B cell (primary cell): ENCODE measurements around the gene KISS1. TPM values are rescaled to one million over a fixed set of nuclear protein-coding genes. Genes with fewer than 3 reads are reported as not detected.

Experiments used
- ATAC-seq: fragments of 200-7000 bp; cut with Tn5 transposase; one replicate; pipeline ENCODE4 v1.10.0; 2021; ENCODE audit warnings: low read depth, mild to moderate bottlenecking, moderate number of reproducible peaks, moderate library complexity
- CTCF ChIA-PET: fragments of 350-600 bp; sonication (Branson Sonifier 250); formaldehyde crosslinking; loops from one replicate; lab custom pipeline; 2021; ENCODE audit warnings: antibody characterized with exemption, inconsistent platforms; lab: Charles Lee
- POLR2A ChIA-PET: fragments of 350-600 bp; sonication (Branson Sonifier 250); formaldehyde crosslinking; loops from one replicate; lab custom pipeline; 2021; ENCODE audit warnings: antibody characterized with exemption; lab: Charles Lee
- DNase-seq: peaks from one replicate; pipeline ENCODE4 v3.0.0; 2013
- H2AFZ ChIP-seq: 2 replicates; pipeline ENCODE4 v1.6.1; 2012; ENCODE audit warnings: mild to moderate bottlenecking, low read depth, low read length; ENCODE audit not compliant: insufficient read depth, poor library complexity, severe bottlenecking
- H3K27ac ChIP-seq, 2 donors: 1 replicate in 1 of 2; 2 replicates in 1 of 2; pipeline ENCODE4 v1.5.1; 2012 to 2013; ENCODE audit warnings: low read length in 2 of 2, mild to moderate bottlenecking in 2 of 2, moderate library complexity in 1 of 2
- H3K27me3 ChIP-seq, 4 experiments: fragments of 200-600 bp in 1 of 4; sonication (generic) in 1 of 4; replicated peaks in 1 of 4; 1 replicate in 2 of 4; 2 replicates in 2 of 4; pipeline versions ENCODE4 v1.6.1 to v1.7.0; 2013 to 2016; ENCODE audit warnings: low read length in 3 of 4, mild to moderate bottlenecking in 2 of 4, mixed read lengths in 1 of 4, moderate library complexity in 1 of 4; ENCODE audit not compliant: insufficient read depth in 4 of 4, control insufficient read depth in 3 of 4; ENCODE audit errors: control extremely low read depth in 1 of 4
- H3K36me3 ChIP-seq, 2 experiments: replicated peaks in 1 of 2; 1 replicate in 1 of 2; 2 replicates in 1 of 2; pipeline versions ENCODE4 v1.6.1 to v1.7.1; 2013; ENCODE audit warnings: low read length in 1 of 2; ENCODE audit not compliant: insufficient read depth in 2 of 2, control insufficient read depth in 1 of 2; ENCODE audit errors: control extremely low read depth in 1 of 2, extremely low read depth in 1 of 2
- H3K4me1 ChIP-seq, 2 donors: fragments of 200-600 bp in 1 of 2; sonication (generic) in 1 of 2; 1 replicate in 1 of 2; 2 replicates in 1 of 2; pipeline versions ENCODE4 v1.5.1 to v1.6.1; 2013 to 2017; ENCODE audit warnings: low read length in 2 of 2; ENCODE audit not compliant: control insufficient read depth in 2 of 2, insufficient read depth in 2 of 2
- H3K4me2 ChIP-seq: replicated peaks from 2 replicates; pipeline ENCODE3; 2012; ENCODE audit warnings: mild to moderate bottlenecking, low read depth, low read length; ENCODE audit not compliant: poor library complexity, severe bottlenecking
- H3K4me3 ChIP-seq, 5 experiments: fragments of 200-600 bp in 1 of 5; sonication (generic) in 1 of 5; 1 replicate in 3 of 5; 2 replicates in 2 of 5; pipeline versions ENCODE4 v1.5.1 to v1.7.0; 2011 to 2016; ENCODE audit warnings: low read length in 4 of 5, mild to moderate bottlenecking in 4 of 5, low read depth in 2 of 5, control low read depth in 1 of 5, moderate library complexity in 1 of 5; ENCODE audit not compliant: insufficient read depth in 1 of 5; ENCODE audit errors: control extremely low read depth in 1 of 5, extremely low read depth in 1 of 5
- H3K79me2 ChIP-seq: fragments of 200-600 bp; sonication (generic); one replicate; pipeline ENCODE4 v1.6.0; 2016; ENCODE audit warnings: low read length; ENCODE audit not compliant: control insufficient read depth, insufficient read depth
- H3K9ac ChIP-seq: fragments of 200-600 bp; sonication (generic); 2 replicates; pipeline ENCODE4 v1.6.1; 2017; ENCODE audit warnings: mild to moderate bottlenecking, low read length, moderate library complexity
- H3K9me3 ChIP-seq, 3 donors: one replicate each; pipeline versions ENCODE4 v1.6.1 to v1.7.1; 2013; ENCODE audit warnings: low read length in 2 of 3; ENCODE audit not compliant: control insufficient read depth in 2 of 3, insufficient read depth in 1 of 3; ENCODE audit errors: control extremely low read depth in 1 of 3
- H4K20me1 ChIP-seq: 2 replicates; pipeline ENCODE4 v1.6.0; 2012; ENCODE audit warnings: mild to moderate bottlenecking, low read length; ENCODE audit not compliant: insufficient read depth, control insufficient read depth, poor library complexity, severe bottlenecking
- H3K27ac Mint-ChIP-seq: one replicate; pipeline ENCODE4 v1.8.0; 2021; ENCODE audit warnings: mixed read lengths
- H3K27me3 Mint-ChIP-seq: one replicate; pipeline ENCODE4 v1.8.0; 2021; ENCODE audit warnings: mixed read lengths
- H3K4me1 Mint-ChIP-seq: one replicate; pipeline ENCODE4 v1.8.0; 2021; ENCODE audit warnings: mixed read lengths
- H3K4me3 Mint-ChIP-seq: one replicate; pipeline ENCODE4 v1.8.0; 2021; ENCODE audit warnings: mixed read lengths
- H3K9me3 Mint-ChIP-seq: one replicate; pipeline ENCODE4 v1.8.0; 2022; ENCODE audit warnings: mixed read lengths; ENCODE audit not compliant: insufficient read depth
- EZH2 ChIP-seq: IDR thresholded peaks from 2 replicates; pipeline ENCODE4 v1.6.1; 2012; ENCODE audit warnings: borderline replicate concordance, low read depth, mild to moderate bottlenecking, moderate library complexity, low read length; ENCODE audit not compliant: insufficient read depth, poor library complexity, severe bottlenecking
- WGBS: methylation state at CpG from one replicate; pipeline ENCODE4 v1.1.5; 2013; ENCODE audit warnings: missing lambda C conversion rate; ENCODE audit not compliant: insufficient coverage; 5-methylcytosine and 5-hydroxymethylcytosine counted together
- intact Hi-C: fragments of 100-400 bp; cut with micrococcal nuclease; formaldehyde crosslinking; loops from one replicate; pipeline ENCODE4 v1.10.0; 2022
- polyA plus RNA-seq: library from polyadenylated mRNA; depleted of rRNA; stranded (reverse); fragments of >200 nt; gene quantifications from 2 replicates; pipeline ENCODE4 v1.2.3, GENCODE V29; 2012
- total RNA-seq, 2 donors: library from RNA; stranded (reverse); fragments of 120-200 nt in 1 of 2; gene quantifications; 1 replicate in 1 of 2; 2 replicates in 1 of 2; pipeline versions ENCODE4 v1.2.3 to v1.2.4, GENCODE V29; 2013 to 2022
- TF ChIP-seq, protein P1 (sequence below): fragments of 200-600 bp; IDR thresholded peaks from one replicate; pipeline ENCODE4 v1.8.0; 2022; ENCODE audit warnings: antibody characterized with exemption, mild to moderate bottlenecking

KISS1 gene
- total and polyA plus RNA-seq, 2 donors (not counting 1 experiment from before 2014, with no cell fraction given): not detected

DNA sequence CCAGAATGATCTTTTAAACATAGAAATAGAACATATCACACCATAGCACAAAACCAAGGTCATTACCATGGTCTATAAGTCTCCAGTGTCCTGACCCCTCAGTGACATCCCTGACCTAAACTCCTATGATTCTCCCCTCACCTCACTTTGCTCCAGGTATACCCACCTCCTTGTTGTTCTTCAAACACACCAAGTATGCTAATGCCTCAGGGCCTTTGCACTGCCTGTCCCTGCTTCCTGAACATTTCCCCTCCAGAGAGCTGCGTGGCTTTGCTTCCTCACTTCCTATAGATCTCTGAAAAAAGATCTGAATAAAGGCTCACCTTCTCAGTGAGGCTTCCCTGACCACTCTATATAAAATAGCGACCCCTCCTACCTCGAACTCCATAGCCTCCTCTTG, 16.4 kb upstream of the KISS1 start:
- Histone ChIP-seq H4K20me1 (no peaks in the 10 kb centered on the region), H3K36me3 (no peaks in the 10 kb centered on the region), H3K79me2 (no peaks in the 10 kb centered on the region), H3K9ac (no peak overlapping the region), H3K4me3 (no peak overlapping the region), H3K27ac (no peak overlapping the region), H2AFZ (no peak overlapping the region), H3K4me1 (peaks cover 12 to 15% of the 10 kb centered on the region in 2 donors), H3K27me3 (peaks cover 0 to 17% (median 7%) of the 10 kb centered on the region in 4 experiments), H3K4me2 (no peak overlapping the region), H3K9me3 (peaks cover 0 to 10% (median 0%) of the 10 kb centered on the region in 3 donors)
- Mint-ChIP-seq H3K27me3 (peaks cover 7% of the 10 kb centered on the region), H3K4me3 (no peak overlapping the region), H3K4me1 (peaks cover 7% of the 10 kb centered on the region), H3K9me3 (peaks cover 3% of the 10 kb centered on the region), H3K27ac (no peak overlapping the region)
- TF ChIP-seq EZH2: no peak
- TF ChIP-seq, protein P1, sequence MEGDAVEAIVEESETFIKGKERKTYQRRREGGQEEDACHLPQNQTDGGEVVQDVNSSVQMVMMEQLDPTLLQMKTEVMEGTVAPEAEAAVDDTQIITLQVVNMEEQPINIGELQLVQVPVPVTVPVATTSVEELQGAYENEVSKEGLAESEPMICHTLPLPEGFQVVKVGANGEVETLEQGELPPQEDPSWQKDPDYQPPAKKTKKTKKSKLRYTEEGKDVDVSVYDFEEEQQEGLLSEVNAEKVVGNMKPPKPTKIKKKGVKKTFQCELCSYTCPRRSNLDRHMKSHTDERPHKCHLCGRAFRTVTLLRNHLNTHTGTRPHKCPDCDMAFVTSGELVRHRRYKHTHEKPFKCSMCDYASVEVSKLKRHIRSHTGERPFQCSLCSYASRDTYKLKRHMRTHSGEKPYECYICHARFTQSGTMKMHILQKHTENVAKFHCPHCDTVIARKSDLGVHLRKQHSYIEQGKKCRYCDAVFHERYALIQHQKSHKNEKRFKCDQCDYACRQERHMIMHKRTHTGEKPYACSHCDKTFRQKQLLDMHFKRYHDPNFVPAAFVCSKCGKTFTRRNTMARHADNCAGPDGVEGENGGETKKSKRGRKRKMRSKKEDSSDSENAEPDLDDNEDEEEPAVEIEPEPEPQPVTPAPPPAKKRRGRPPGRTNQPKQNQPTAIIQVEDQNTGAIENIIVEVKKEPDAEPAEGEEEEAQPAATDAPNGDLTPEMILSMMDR: no peak
- POLR2A ChIA-PET: no interaction called here
- DNase-seq (no peak), ATAC-seq (no peak)
- intact Hi-C loops: no loop called here
- CTCF ChIA-PET: no interaction called here
- 43% methylated on average over 1 of the region's 3 CpGs for WGBS

DNA sequence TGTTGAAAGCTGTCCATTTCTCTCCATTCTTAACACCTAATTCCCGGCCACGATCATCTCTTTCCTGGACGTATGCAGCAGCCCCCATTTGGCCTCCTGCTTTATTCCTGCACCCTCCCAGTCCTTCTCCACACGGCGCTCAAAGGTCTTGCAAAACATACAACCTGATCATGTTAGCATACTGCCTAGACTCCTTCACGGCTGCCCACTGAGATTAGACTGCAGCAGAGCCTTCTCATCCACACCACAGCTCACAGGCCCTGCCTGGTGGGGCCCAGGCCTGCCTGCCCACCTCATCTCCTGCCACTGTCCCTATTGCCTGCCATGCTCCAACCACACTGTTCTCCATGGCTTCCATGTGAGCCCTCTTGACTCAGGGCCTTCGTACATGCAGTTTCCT, 14.8 kb upstream of the KISS1 start:
- Mint-ChIP-seq H3K27ac (no peak overlapping the region), H3K27me3 (peaks cover 19% of the 10 kb centered on the region), H3K4me3 (no peak overlapping the region), H3K4me1 (peaks cover 7% of the 10 kb centered on the region), H3K9me3 (peaks cover 3% of the 10 kb centered on the region)
- Histone ChIP-seq H4K20me1 (no peaks in the 10 kb centered on the region), H3K4me3 (no peak overlapping the region), H3K36me3 (no peaks in the 10 kb centered on the region), H3K79me2 (no peaks in the 10 kb centered on the region), H3K9ac (no peak overlapping the region), H2AFZ (no peak overlapping the region), H3K9me3 (peaks cover 0 to 10% (median 0%) of the 10 kb centered on the region in 3 donors), H3K27me3 (peaks cover 0 to 23% (median 14%) of the 10 kb centered on the region in 4 experiments), H3K4me1 (peaks cover 12 to 21% of the 10 kb centered on the region in 2 donors), H3K4me2 (no peak overlapping the region), H3K27ac (no peak overlapping the region)
- ATAC-seq (no peak), DNase-seq (no peak)
- TF ChIP-seq, protein P1: no peak
- TF ChIP-seq EZH2: no peak
- intact Hi-C loops: no loop called here
- 92% methylated on average over 7 of the region's 7 CpGs for WGBS
- ChIA-PET POLR2A (no interaction called here), CTCF (interaction anchor here (1.6 kb wide), 1 partner anchor 13 kb away, joined by 4 read pairs; no protein-coding TSS in a partner anchor)
